ENCODE results near the gene SH2D2A. TPM values are rescaled to one million over a fixed set of nuclear protein-coding genes. Genes with fewer than 3 reads are reported as not detected.

Gene SH2D2A
- total and polyA plus RNA-seq, 2 donors (not counting 3 experiments of a cell fraction or from before 2014, with no cell fraction given), result 0.92 to 1.1 TPM

DNA sequence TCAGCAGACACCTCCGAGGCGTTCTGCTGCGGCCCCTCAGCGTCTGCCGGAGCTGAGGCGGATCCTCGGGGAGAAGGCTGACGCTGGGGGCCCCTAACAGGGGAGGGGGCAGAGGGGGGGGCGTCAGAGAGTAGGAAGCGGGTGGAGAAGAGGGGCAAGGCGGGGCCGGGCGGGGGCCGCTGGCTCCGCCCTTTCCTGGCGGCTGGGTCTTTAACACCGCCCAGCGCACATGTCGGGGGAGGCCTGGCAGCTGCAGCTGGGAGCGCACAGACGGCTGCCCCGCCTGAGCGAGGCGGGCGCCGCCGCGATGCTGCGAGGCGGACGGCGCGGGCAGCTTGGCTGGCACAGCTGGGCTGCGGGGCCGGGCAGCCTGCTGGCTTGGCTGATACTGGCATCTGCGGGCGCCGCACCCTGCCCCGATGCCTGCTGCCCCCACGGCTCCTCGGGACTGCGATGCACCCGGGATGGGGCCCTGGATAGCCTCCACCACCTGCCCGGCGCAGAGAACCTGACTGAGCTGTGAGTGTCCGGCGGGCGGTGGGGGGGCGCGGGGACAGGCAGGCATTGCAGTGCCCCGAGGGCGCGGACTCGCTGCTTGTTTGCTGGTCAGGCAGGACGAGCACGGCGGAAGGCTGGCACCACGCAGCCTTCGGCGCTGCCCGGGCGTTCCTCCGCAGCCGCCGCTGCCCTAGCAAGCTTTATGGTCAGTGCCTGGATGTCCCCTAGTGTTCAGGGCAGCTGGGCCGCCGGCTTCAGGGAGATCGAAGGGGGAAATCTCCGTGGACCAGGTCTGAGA is 44.2 kb upstream of the SH2D2A start, which contains the start of gene NTRK1:
Gene NTRK1, plus strand, starts transcription at position 238 of the 796 bp plus-strand sequence. Its CDS starts 70 bp downstream, at position 308.
- no peak for TF ChIP-seq POLR2A (IDR thresholded peaks at IDR 0.05; ENCODE audit: low read depth, low read length)
- TF ChIP-seq JUN (IDR thresholded peaks at IDR 0.05; ENCODE audit: borderline replicate concordance, insufficient read depth, insufficient read length, low read depth), result no peak
- no peak for TF ChIP-seq FOS (IDR thresholded peaks at IDR 0.05; ENCODE audit: borderline replicate concordance, insufficient read depth, low read length)
- peak; percentile 43 for TF ChIP-seq EZH2 (IDR thresholded peaks at IDR 0.05; ENCODE audit: borderline replicate concordance, low read depth, low read length, severe bottlenecking)
- intact Hi-C loops (cut with micrococcal nuclease), result loop anchor here (1.0 to 2.0 kb wide), 8 partner anchors 22 to 172 kb away; partner anchors contain the start of gene PRCC
- FAIRE-seq (no peak), DNase-seq (ENCODE audit: low read depth, low spot score) (peak; percentile 17)
- Histone ChIP-seq H3K4me1 (ENCODE audit: control insufficient read depth, extremely low read depth, insufficient read depth, low read length) (peaks cover 17% of the 10 kb centered on the region), H3K79me2 (ENCODE audit: control insufficient read depth, insufficient read depth, low read length) (no peaks in the 10 kb centered on the region), H3K9me3 (replicated peaks; ENCODE audit: control insufficient read depth, insufficient read depth, low read length) (no peaks in the 10 kb centered on the region), H3K4me3 (replicated peaks in 1 of 3; ENCODE audit: insufficient read depth in 1 of 3, low read depth in 1 of 3, low read length in 3 of 3) (peak within 1 kb of the TSS in 2 of 3 experiments; percentile 1 to 30), H3K27me3 (ENCODE audit: control insufficient read depth in 2 of 2, insufficient read depth in 2 of 2, low read length in 2 of 2) (peaks cover 39 to 40% of the 10 kb centered on the region in 2 experiments), H2AFZ (ENCODE audit: low read depth, low read length) (peak within 1 kb of the TSS; percentile 55), H3K27ac (ENCODE audit: insufficient read depth, low read depth, low read length) (no peak within 1 kb of the TSS), H3K9ac (replicated peaks; ENCODE audit: extremely low read depth, insufficient read depth, low read length) (no peak within 1 kb of the TSS), H3K9me1 (replicated peaks; ENCODE audit: control insufficient read depth, extremely low read depth, insufficient read depth, low read length) (no peaks in the 10 kb centered on the region), H4K20me1 (replicated peaks; ENCODE audit: control insufficient read depth, extremely low read depth, insufficient read depth, low read length) (no peaks in the 10 kb centered on the region), H3K36me3 (ENCODE audit: control insufficient read depth in 2 of 2, extremely low read depth in 1 of 2, insufficient read depth in 2 of 2, low read length in 2 of 2) (no peaks in the 10 kb centered on the region), H3K4me2 (ENCODE audit: insufficient read depth, low read length) (peak within 1 kb of the TSS; percentile 64)
- dilution Hi-C loops (cut with MboI; ENCODE audit: extremely low pct_ligation_motif_present, low sequenced_read_pairs), result no loop called here
- BruUV-seq (replicated peaks), result no TSS peak
- ChIA-PET POLR2A (interaction anchor here (0.6 to 0.7 kb wide), 2 partner anchors 15 to 154 kb away, joined by 3 read pairs; no protein-coding TSS in a partner anchor), CTCF (interaction anchor here (0.7 to 10.5 kb wide), 53 partner anchors 8 to 239 kb away, joined by 3 to 336 read pairs (median 8); partner anchors contain the start of genes CRABP2, HDGF, ISG20L2 and METTL25B)

GRCh38 chr1:156860113-156860627 is 43.5 kb upstream of the SH2D2A start:
- intact Hi-C loops (cut with micrococcal nuclease), result loop anchor here (1.0 to 2.0 kb wide), 8 partner anchors 21 to 171 kb away; partner anchors contain the start of gene PRCC

More at GRCh38 chr1:156860113-156860627, 43.5 kb upstream of the SH2D2A start:
- peaks cover 17% of the 10 kb centered on the region for H3K4me1 ChIP-seq (ENCODE audit: control insufficient read depth, extremely low read depth, insufficient read depth, low read length)
- H3K27me3 ChIP-seq (ENCODE audit: control insufficient read depth in 2 of 2, insufficient read depth in 2 of 2, low read length in 2 of 2), result peaks cover 39 to 40% of the 10 kb centered on the region in 2 experiments
- BruUV-seq (replicated peaks), result no TSS peak
- FAIRE-seq (peak; percentile 48), DNase-seq (ENCODE audit: low read depth, low spot score) (peak; percentile 40)
- no peaks in the 10 kb centered on the region for H4K20me1 ChIP-seq (replicated peaks; ENCODE audit: control insufficient read depth, extremely low read depth, insufficient read depth, low read length)
- TF ChIP-seq MYC (IDR thresholded peaks at IDR 0.05; ENCODE audit: low read depth, low read length) (no peak), EZH2 (IDR thresholded peaks at IDR 0.05; ENCODE audit: borderline replicate concordance, low read depth, low read length, severe bottlenecking) (peak; percentile 60), CTCF (IDR thresholded peaks at IDR 0.05; ENCODE audit: extremely low read depth in 1 of 2, insufficient read depth in 1 of 2, low read depth in 1 of 2, low read length in 2 of 2) (peak; percentile 79 to 90)
- peak overlapping the region in 2 of 3 experiments; percentile 1 to 30 for H3K4me3 ChIP-seq (replicated peaks in 1 of 3; ENCODE audit: insufficient read depth in 1 of 3, low read depth in 1 of 3, low read length in 3 of 3)
- no peak overlapping the region for H3K27ac ChIP-seq (ENCODE audit: insufficient read depth, low read depth, low read length)
- ChIA-PET CTCF (interaction anchor here (0.7 to 10.5 kb wide), 59 partner anchors 10 to 251 kb away, joined by 3 to 336 read pairs (median 7); partner anchors contain the start of genes CRABP2, HDGF, ISG20L2 and METTL25B), POLR2A (interaction anchor here (0.7 kb wide), 2 partner anchors 132 to 153 kb away, joined by 3 read pairs; partner anchors contain the start of genes ISG20L2 and METTL25B)
- no peaks in the 10 kb centered on the region for H3K36me3 ChIP-seq (ENCODE audit: control insufficient read depth in 2 of 2, extremely low read depth in 1 of 2, insufficient read depth in 2 of 2, low read length in 2 of 2)
- H3K79me2 ChIP-seq (ENCODE audit: control insufficient read depth, insufficient read depth, low read length), result no peaks in the 10 kb centered on the region
- dilution Hi-C loops (cut with MboI; ENCODE audit: extremely low pct_ligation_motif_present, low sequenced_read_pairs), result no loop called here
- H3K4me2 ChIP-seq (ENCODE audit: insufficient read depth, low read length), result peak overlapping the region; percentile 64
- no peaks in the 10 kb centered on the region for H3K9me1 ChIP-seq (replicated peaks; ENCODE audit: control insufficient read depth, extremely low read depth, insufficient read depth, low read length)
- no peak overlapping the region for H3K9ac ChIP-seq (replicated peaks; ENCODE audit: extremely low read depth, insufficient read depth, low read length)
- no peaks in the 10 kb centered on the region for H3K9me3 ChIP-seq (replicated peaks; ENCODE audit: control insufficient read depth, insufficient read depth, low read length)
- peak overlapping the region; percentile 55 for H2AFZ ChIP-seq (ENCODE audit: low read depth, low read length)

Measured in endothelial cell of umbilical vein (primary cell).